GM21737 (cell line): ENCODE results near the gene IL1RAPL1.
A peak's percentile ranks its signal among the peaks of the same experiment; 100 is the strongest.

Experiments
- ATAC-seq: cut with Tn5 transposase; IDR thresholded peaks from one replicate; pipeline ENCODE4 v1.9.1; 2021; ENCODE audit warnings: mild to moderate bottlenecking, moderate library complexity; ENCODE audit not compliant: unreplicated experiment

The IL1RAPL1 gene

DNA sequence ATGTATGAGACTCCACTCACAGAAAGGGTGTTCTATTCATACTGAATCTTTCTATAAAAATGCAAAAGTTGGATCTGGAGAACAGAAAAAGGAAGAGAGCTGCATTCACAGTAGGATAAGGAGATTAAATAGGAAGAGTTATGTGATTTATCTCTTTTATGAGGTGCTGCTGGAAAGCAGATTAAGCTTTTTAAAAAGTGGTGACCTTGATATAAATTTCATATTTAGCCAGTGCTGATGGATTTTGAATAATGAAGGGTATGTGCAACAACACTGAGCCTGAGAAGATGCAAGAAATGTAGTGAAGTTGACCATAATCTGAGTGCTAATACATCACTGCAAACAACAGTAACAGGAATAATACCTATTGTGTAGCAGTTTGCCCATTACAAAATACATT, 795.6 kb downstream of the IL1RAPL1 start:
- no peak for ATAC-seq

DNA sequence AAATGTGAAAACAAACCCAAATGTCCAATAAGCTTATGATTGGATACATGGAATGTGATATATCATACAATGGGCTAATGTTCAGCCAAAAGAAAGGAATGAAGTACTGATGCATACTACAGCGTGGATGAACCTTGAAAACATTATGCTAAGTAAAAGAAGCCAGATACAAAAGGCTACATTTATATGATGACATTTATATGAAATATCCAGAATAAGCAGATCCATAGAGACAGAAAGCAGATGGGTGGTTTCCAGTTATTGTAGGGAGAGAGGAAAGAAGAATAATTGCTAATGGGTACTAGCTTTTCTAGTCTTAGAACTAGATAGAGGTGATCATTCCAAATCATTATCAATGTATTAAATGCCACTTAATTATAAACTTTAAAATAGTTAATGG, 801.3 kb downstream of the IL1RAPL1 start:
- no peak for ATAC-seq

DNA sequence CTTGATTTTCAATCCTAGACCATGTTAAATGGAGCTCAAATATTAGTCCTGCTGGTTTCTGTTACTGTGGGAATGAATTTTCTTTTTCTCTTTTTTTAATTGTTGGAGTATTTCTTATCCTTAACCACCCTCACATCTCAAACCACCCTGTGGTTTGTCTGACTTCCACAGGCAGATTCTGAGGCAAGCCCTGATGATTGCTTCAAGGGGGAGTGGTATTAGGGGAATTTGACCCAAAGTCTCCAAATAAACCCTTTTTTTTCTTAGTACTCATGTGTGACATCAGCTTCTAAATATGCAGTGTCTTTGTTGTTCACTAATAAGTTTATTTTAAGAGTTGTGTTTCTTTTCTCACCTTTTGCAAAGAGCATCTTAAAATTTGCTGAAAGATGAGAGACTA, 810.3 kb downstream of the IL1RAPL1 start:
- no peak for ATAC-seq

DNA sequence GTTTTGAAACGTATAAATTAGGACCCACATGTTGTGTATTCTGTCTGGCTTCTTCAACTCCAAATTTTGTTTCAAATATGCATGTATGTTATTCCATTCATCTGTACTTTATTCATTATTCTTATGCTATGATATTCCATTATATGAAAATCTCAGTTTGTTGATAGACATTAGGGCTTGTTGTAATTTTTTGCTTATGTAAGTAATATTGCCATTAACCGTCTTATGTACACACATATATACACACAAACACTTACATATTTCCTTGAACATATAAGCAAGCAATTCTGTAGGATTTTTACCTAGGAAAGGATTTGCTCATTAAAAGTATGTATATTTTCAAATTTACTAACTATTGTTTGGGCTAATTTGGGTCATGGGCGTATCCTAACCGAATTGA, 820.1 kb downstream of the IL1RAPL1 start:
- no peak for ATAC-seq

- no peak for ATAC-seq
Measured at GRCh38 chrX:29419774-29420553, 832.7 kb downstream of the IL1RAPL1 start.

DNA sequence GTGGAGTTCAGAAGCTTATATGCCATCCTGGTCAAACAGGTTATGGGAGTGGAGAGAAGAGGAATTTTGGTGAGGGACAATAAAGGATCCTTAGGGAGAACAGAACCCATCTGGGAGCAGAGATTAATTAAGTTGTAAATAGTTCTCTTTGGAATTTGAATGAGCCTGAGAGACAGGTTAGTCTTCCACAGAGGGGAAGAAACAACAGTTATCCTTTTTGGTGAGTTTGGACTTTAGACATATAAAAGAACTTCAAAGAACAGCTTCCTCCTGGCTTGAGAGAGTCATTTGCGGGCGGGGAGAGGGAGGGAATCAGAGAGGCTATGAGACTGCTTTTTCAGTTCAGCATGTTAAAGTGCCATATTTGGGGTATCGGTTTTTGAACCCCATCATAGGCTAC, 834.8 kb downstream of the IL1RAPL1 start:
- no peak for ATAC-seq

GRCh38 chrX:29431895-29432294, 844.6 kb downstream of the IL1RAPL1 start:
- ATAC-seq, result no peak

DNA sequence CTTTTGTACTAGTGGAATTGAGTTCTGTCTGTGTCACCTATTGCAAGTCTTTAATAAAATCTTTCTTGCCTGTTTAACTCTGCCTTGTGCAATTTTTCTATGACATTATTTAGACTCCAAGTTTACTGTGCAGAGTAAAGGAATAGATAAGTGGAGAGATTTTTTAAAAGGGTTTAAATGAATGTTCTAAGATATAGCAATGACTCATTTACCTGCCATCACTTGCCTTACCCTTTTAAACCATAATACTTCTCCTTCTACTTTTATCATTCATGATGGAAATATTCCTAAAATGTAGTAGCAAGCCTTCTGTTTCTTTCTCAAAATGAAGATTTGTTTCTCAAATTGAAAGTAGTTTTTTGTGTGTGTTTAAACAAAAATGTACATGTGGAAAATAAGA, 845.3 kb downstream of the IL1RAPL1 start:
- ATAC-seq, result no peak

DNA sequence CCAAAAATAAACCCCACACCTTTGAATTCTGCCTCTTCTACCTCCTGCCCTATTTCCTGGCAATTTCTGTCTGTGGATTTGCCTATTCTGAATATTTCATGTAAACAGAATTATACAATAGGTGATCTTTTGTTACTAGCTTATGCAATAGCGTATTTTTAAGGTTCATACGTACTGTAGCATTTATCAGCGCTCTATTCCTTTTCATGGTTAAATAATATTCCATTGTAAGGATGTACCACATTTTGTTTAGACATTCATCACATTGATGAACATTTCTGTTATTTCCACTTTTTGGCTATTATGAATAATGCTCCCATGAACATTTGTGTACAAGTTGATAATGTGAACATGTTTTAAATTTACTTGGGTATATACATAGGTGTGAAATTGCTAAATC, 847.7 kb downstream of the IL1RAPL1 start:
- no peak for ATAC-seq

DNA sequence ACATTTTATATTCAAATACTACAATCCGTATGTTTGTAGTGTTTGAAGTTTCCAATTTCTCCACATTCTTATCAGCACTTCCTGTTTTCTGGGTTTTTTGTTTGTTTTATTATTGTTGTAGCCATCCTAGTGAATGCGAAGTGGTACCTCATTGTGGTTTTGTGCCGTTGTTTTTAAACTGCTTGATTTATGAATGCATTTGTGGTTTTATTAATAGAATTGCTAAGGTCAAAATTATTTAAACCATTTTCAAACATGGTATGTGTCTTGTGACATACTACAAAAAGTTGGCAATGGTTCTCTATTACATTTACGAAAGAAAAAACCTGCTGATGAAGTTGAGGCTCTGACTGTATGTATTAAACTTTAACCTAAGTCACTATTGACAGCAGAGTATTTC, 848.1 kb downstream of the IL1RAPL1 start:
- ATAC-seq, result no peak

- no peak for ATAC-seq
Measured at GRCh38 chrX:29447867-29448266, 860.6 kb downstream of the IL1RAPL1 start.

- ATAC-seq, result no peak
Measured at GRCh38 chrX:29453333-29453732, 866.1 kb downstream of the IL1RAPL1 start.

- no peak for ATAC-seq
Measured at GRCh38 chrX:29455702-29456101, 868.5 kb downstream of the IL1RAPL1 start.

- ATAC-seq, result no peak
Measured at GRCh38 chrX:29461039-29461438, 873.8 kb downstream of the IL1RAPL1 start.

DNA sequence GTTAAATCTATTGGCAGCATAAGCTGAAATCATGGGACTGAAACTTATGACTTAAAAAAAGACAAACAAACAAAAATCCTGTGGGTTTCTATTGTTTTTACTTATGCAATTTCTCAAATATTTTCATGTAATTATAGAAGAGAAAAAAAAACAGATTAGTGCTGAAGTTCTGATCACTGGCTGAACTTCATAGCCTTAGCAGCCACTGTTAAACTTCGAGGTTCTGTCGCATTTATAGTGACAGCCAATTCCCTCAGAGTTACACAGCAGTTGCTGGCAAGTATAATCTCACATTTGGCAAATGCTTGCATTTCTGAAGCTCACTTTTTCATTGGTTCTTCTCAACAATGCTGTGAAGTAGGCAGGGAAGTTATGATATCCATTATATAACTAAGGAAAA, 879.2 kb downstream of the IL1RAPL1 start:
- ATAC-seq, result no peak

DNA sequence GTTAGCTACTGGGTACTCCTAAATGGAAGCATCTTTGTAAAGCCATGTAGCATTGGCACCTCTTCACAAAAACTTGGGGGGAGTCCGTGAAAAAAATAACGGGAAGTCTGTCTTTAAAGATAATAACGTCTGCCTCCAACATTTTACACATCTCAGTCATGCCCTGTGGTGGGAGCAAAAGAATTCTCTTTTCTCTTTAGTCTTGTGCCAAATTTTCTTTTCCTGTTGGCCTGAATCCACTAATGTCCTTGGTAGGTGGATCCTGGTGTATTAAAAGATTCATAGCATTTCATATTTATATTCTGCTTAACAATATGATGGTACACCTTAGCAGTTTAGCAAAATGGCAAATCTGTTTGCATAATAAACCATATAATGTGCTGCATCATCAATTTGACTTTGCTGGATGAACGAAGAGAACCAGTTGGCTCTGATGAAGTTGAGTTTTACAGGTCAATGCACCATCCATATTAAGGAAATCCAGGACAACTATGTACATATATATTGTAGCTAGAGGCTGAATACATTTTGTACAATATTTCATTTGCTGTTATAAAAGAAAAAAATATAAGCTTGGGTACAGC, 881.8 kb downstream of the IL1RAPL1 start:
- no peak for ATAC-seq

DNA sequence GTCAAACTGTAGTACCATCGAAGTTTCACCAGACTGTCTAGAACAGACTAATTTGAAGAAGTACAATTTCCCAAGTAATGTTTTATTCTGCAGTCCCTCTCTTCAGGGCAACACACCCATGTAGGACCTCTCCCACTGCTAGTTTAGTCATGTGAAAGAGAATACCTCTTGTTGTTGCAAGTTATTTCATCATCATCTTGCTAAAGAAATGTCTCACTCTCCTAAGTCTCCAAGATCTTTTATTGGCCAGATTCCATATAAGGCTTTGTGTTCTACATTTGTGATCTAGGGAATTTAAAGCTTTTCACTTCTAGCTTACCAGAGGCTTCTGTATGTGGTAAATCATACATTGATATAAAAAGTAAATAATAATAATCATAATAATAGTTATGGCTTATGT, 882.8 kb downstream of the IL1RAPL1 start:
- no peak for ATAC-seq

GRCh38 chrX:29471829-29472228, 884.6 kb downstream of the IL1RAPL1 start:
- no peak for ATAC-seq

GRCh38 chrX:29477878-29478277, 890.6 kb downstream of the IL1RAPL1 start:
- ATAC-seq, result peak; percentile 26

GRCh38 chrX:29478336-29479069, 891.3 kb downstream of the IL1RAPL1 start:
- ATAC-seq, result peak; percentile 90

DNA sequence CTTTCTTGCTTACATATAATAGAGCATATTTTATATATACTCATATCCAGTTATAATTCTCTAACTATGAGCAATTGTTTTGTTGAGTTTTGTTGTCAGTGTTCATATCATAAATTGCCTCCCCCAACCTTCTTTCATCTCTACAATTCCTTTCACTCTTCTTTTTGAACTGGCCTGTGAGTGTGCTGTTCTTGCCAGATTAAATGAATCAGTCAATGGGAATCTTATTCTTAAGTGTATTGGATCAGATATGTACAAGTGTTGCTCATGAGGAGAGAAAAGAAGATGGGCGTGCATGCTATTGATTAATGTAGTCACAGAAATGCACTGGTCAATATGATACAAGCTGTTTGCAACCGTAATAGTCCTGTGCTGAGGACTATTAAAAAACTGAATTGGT, 900.0 kb downstream of the IL1RAPL1 start:
- ATAC-seq, result no peak

DNA sequence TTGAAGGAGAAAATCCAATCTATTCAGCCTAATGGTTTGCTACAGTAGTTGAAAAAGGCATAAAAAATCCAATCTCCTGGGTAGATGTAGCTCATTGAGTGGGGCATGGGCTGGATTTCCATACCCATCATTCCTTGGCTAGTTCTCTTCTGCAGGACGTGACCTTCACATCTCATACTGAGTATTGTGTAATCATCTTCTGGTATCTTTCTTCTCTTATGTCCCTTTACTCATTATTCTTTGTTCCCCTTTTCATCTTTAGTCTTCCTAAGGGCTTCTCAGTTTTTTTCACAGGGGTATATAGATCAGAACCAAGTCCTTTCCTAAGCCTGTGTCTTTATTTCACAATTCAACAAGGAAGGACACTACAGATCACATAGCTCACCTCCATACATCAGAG, 900.5 kb downstream of the IL1RAPL1 start:
- ATAC-seq, result no peak
